ENCODE data around the gene STMND1.

STMND1 gene

DNA sequence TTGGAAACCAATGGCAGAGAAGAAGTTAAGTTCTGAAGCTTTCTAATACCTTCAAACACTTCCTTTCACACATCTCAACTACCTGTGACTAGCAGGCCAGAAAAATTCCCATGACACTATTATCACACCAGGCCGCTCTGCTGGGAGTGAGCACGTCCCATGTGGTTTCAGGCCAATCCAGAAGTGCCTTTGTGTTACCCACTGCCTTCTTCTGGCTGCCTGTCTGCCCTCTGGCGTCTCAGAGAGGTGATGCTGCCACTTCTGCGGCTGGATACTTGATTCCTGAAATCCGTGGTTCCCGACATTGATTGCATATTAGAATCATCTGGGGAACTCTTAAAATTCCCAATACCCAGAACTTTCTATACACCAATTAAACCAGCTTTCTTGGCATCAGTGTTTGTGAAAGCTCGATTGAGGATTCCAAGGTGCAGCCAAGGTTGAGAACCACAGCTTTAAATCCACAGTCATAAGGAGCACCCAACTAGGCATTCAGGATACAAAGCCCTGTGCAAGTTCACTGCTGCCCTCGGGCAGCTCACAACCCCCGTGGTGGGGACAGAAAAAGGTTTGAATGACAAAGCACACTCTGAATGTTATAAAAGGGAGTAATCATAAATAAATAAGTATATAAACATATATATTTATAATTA is 65.6 kb downstream of the STMND1 start:
- DNase-seq, result no peak

DNA sequence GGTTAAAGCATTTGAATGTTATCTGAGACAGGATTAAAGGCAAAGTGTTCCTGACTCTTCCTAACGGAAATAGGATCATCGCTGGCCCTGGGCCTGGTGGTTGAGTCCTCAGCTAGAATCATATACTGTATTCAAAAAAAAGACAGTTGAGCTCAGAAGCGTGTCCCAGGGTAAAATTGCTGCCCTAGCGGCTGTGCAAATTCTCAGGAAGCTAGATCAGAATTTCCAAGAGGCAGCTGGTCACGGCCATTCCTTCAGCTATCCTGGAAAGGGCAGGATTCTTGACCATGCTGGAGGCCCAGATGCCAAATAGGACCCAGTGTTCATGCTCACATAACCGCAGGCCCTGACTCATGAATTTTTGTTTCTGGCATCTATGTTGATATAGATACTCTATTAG is 67.4 kb downstream of the STMND1 start:
- no peak for DNase-seq

DNA sequence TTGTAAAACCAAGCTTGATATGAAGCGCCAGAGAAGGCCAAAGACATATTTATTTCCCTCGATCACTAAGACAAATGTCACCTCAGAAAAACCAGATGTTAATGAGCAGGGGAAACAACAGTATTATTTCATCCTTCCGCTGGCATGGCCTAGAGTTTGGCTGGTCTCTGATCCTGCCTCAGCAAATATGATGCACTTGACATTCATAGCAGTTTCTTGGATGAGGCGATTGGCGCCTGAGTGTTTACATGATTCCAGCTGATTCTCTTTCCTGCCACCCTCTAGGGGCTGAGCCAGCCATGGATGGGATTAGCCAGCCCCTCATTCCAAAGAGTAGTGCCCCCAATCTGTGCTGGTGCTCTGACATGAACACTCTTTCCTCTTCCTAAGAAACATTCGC is 67.9 kb downstream of the STMND1 start:
- DNase-seq, result no peak

DNA sequence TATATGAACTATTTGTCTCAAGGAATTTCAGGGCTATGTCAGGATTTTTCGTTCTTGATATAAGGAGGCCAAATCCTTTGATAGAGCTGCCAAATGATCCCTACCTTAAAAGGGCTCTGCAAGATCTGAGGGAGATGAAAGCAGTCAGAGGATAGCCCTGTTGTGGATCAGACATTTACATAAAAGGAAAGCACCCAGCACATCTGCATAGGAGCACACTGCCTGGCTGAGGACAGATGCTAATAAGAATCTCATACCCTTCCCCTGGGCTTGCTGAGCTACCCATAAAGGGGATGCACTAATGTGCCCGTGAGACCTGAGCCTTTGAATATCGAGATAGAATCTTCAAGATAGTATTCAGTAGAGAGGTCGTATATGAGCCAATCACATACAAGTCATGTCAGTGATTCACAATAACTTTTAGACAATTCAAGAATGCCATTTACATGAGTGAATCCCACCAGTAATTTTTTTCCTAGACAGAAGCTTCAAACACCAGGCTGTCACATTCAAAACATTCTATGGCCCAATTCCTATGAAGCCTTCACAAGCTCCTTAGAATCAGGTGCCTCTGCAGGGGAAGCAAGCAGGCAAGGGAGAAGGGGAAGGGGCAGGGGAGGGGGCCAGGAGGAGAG is 71.1 kb downstream of the STMND1 start:
- no peak for DNase-seq

DNA sequence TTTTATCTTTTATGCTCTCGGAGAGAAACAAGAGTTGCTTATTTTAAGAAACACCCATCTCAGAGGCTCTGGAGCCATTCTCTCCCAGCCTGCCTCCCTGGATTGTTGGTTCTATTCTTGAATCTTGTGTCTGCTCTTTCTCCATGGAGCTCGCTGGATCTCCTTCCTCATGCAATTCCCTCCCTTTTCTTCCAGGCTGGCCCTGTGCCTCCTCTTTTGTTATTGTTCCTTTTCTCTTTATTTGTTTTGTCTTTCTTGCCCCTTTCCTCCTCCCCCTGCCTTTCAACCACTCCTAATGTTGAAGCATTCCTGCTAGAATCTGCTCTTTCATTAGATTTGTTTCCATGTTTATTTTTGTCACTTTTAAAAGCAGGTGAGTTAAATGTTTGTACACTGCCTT is 76.5 kb downstream of the STMND1 start:
- no peak for DNase-seq

GRCh38 chr6:17178754-17179529 is 77.1 kb downstream of the STMND1 start:
- no peak for DNase-seq

DNA sequence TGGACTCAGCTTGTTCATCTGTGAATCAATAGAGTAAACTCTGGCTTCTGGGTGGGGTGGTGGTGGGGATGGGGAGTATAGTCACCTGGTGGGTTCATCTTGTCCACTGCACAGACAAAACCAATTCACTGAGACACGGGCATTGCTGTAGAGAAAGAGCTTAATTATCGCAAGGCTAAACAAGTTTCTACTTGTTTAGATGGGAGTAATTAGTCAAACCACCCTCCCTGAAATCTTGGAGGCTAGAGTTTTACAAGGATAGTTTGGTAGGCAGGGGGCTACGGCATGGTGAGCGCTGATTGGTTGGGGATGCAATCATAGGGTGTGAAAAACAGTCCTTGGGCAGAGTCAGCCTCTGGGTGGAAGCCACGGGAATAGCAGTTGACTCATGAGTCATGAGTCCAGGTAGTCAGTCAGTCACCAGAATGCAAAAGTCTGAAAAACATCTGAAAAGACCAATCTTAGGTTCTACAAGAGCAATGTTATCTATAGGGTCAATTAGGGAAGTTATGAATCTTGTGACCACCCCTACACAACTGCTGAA is 77.8 kb downstream of the STMND1 start:
- no peak for DNase-seq

Measured in NCI-H345 (cell line).